Caco-2 (cell line): ENCODE data around the gene FRMD4B. TPM values are rescaled to one million over a fixed set of nuclear protein-coding genes. Genes with fewer than 3 reads are reported as not detected.
A peak's percentile ranks its signal among the peaks of the same experiment; 100 is the strongest.

Experiments used
- BruUV-seq: library from RNA; stranded (reverse); fragments of 400-500 nt; replicated peaks from 2 replicates; lab custom pipeline; 2021; lab: Mats Ljungman, UMichigan
- CTCF ChIA-PET: fragments of 300-600 bp; sonication (Branson Sonifier 250); formaldehyde crosslinking; loops from one replicate; lab custom pipeline; 2022; ENCODE audit warnings: antibody characterized with exemption; lab: Charles Lee
- POLR2A ChIA-PET: fragments of 300-600 bp; sonication (Branson Sonifier 250); formaldehyde crosslinking; loops from one replicate; lab custom pipeline; 2022; ENCODE audit warnings: antibody characterized with exemption; lab: Charles Lee
- DNase-seq, 2 experiments: peaks; one replicate each; pipeline versions ENCODE4 v3.0.0 to v3.0.0-alpha.2; 2020 to 2022
- H3K27me3 ChIP-seq: replicated peaks from 2 replicates; pipeline ENCODE4 v1.6.0; 2011; ENCODE audit warnings: low read length; ENCODE audit not compliant: control insufficient read depth, insufficient read depth
- H3K36me3 ChIP-seq: 2 replicates; pipeline ENCODE4 v1.5.1; 2011; ENCODE audit warnings: low read length; ENCODE audit not compliant: control insufficient read depth, insufficient read depth
- H3K4me1 ChIP-seq: fragments of 250-450 bp; sonication (Bioruptor Pico); 2 replicates; pipeline ENCODE4 v1.5.1; 2020; ENCODE audit warnings: mild to moderate bottlenecking
- H3K4me3 ChIP-seq: 2 replicates; pipeline ENCODE4 v1.5.1; 2011; ENCODE audit warnings: low read depth, mild to moderate bottlenecking, control low read depth, low read length
- H3K9me3 ChIP-seq: fragments of 250-450 bp; sonication (Bioruptor Pico); 2 replicates; pipeline ENCODE4 v1.5.1; 2020; ENCODE audit warnings: mild to moderate bottlenecking, moderate library complexity
- H3K27ac Mint-ChIP-seq: one replicate; pipeline ENCODE4 v1.8.0; 2022; ENCODE audit warnings: mixed read lengths; ENCODE audit not compliant: unreplicated experiment
- H3K27me3 Mint-ChIP-seq: one replicate; pipeline ENCODE4 v1.8.0; 2022; ENCODE audit warnings: mixed read lengths; ENCODE audit not compliant: insufficient read depth, unreplicated experiment
- H3K36me3 Mint-ChIP-seq: one replicate; pipeline ENCODE4 v1.8.0; 2022; ENCODE audit warnings: mild to moderate bottlenecking, mixed read lengths; ENCODE audit not compliant: insufficient read depth, unreplicated experiment
- H3K4me1 Mint-ChIP-seq: one replicate; pipeline ENCODE4 v1.8.0; 2022; ENCODE audit warnings: low read depth, mixed read lengths; ENCODE audit not compliant: unreplicated experiment
- H3K4me3 Mint-ChIP-seq: one replicate; pipeline ENCODE4 v1.8.0; 2022; ENCODE audit warnings: mild to moderate bottlenecking, moderate library complexity, mixed read lengths; ENCODE audit not compliant: unreplicated experiment
- H3K9me3 Mint-ChIP-seq: one replicate; pipeline ENCODE4 v1.8.0; 2022; ENCODE audit warnings: mixed read lengths; ENCODE audit not compliant: unreplicated experiment
- intact Hi-C: fragments of 100-400 bp; cut with micrococcal nuclease; formaldehyde crosslinking; loops from one replicate; pipeline ENCODE4 v1.10.0; 2022; ENCODE audit not compliant: unreplicated experiment
- total RNA-seq: library from RNA; stranded (reverse); gene quantifications from 2 replicates; pipeline ENCODE4 v1.2.3, GENCODE V29; 2022
- TF ChIP-seq, protein P1 (sequence below), 2 experiments: fragments of 200-600 bp in 1 of 2; IDR thresholded peaks; 1 replicate in 1 of 2; 2 replicates in 1 of 2; pipeline versions ENCODE4 v1.5.1 to v1.8.0; 2011 to 2022; ENCODE audit warnings: antibody characterized with exemption in 1 of 2, control low read depth in 1 of 2, inconsistent platforms in 1 of 2, low read depth in 1 of 2, low read length in 1 of 2, mild to moderate bottlenecking in 1 of 2, moderate library complexity in 1 of 2; ENCODE audit not compliant: insufficient read depth in 1 of 2, severe bottlenecking in 1 of 2, unreplicated experiment in 1 of 2

Gene FRMD4B
- total RNA-seq, 1 experiment from 2014 or later, result 47.5 TPM

- ChIA-PET CTCF (interaction anchor here (1.0 to 1.7 kb wide), 5 partner anchors 16 to 265 kb away, joined by 3 to 7 read pairs (median 4); no protein-coding TSS in a partner anchor), POLR2A (no interaction called here)
- no TSS peak for BruUV-seq
- H3K36me3 Mint-ChIP-seq, result no peaks in the 10 kb centered on the region
- H3K9me3 Mint-ChIP-seq, result no peaks in the 10 kb centered on the region
- H3K27me3 ChIP-seq, result no peaks in the 10 kb centered on the region
- H3K27me3 Mint-ChIP-seq, result no peaks in the 10 kb centered on the region
- H3K27ac Mint-ChIP-seq, result peak overlapping the region; percentile 77
- peak overlapping the region; percentile 44 for H3K4me3 Mint-ChIP-seq
- H3K9me3 ChIP-seq, result no peaks in the 10 kb centered on the region
- peaks cover 21% of the 10 kb centered on the region for H3K4me1 ChIP-seq
- no peaks in the 10 kb centered on the region for H3K36me3 ChIP-seq
- H3K4me1 Mint-ChIP-seq, result peaks cover 30% of the 10 kb centered on the region
- intact Hi-C loops, result loop anchor here (1.0 to 5.0 kb wide), 2 partner anchors 13 to 246 kb away; no protein-coding TSS in a partner anchor
- peak; percentile 38 to 52 for DNase-seq
- H3K4me3 ChIP-seq, result no peak overlapping the region
- TF ChIP-seq, protein P1, sequence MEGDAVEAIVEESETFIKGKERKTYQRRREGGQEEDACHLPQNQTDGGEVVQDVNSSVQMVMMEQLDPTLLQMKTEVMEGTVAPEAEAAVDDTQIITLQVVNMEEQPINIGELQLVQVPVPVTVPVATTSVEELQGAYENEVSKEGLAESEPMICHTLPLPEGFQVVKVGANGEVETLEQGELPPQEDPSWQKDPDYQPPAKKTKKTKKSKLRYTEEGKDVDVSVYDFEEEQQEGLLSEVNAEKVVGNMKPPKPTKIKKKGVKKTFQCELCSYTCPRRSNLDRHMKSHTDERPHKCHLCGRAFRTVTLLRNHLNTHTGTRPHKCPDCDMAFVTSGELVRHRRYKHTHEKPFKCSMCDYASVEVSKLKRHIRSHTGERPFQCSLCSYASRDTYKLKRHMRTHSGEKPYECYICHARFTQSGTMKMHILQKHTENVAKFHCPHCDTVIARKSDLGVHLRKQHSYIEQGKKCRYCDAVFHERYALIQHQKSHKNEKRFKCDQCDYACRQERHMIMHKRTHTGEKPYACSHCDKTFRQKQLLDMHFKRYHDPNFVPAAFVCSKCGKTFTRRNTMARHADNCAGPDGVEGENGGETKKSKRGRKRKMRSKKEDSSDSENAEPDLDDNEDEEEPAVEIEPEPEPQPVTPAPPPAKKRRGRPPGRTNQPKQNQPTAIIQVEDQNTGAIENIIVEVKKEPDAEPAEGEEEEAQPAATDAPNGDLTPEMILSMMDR (IDR thresholded peaks at IDR 0.05; ENCODE audit: insufficient read depth in 1 of 2, low read depth in 1 of 2, low read length in 1 of 2, severe bottlenecking in 1 of 2, unreplicated experiment in 1 of 2), result no peak
Measured at GRCh38 chr3:69426291-69426966, 40.5 kb upstream of the FRMD4B start.

DNA sequence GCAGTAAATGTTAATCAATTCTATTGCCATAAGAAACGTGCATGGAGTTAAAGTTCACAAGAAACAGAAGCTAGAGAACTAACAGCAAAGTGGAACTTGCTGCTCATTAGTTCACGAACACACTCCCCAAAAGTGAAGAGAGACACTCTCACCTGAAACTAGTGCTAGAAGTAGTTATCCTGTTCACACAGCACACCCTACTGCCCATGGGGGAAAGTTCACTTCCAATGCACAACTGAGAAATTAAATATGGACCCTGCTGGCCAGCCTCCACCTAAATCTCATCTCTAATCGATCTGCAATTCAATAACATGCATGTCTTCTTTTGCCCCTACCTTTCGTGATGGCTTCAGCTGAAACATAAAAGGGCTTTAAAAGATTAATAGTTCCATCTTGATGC, 39.4 kb upstream of the FRMD4B start:
- no peak overlapping the region for H3K4me3 Mint-ChIP-seq
- POLR2A ChIA-PET, result no interaction called here
- H3K4me1 Mint-ChIP-seq, result peaks cover 18% of the 10 kb centered on the region

GRCh38 chr3:69423463-69424155, 37.7 kb upstream of the FRMD4B start:
- Mint-ChIP-seq H3K36me3 (no peaks in the 10 kb centered on the region), H3K27me3 (no peaks in the 10 kb centered on the region), H3K4me3 (no peak overlapping the region), H3K4me1 (peaks cover 17% of the 10 kb centered on the region), H3K9me3 (no peaks in the 10 kb centered on the region), H3K27ac (no peak overlapping the region)
- BruUV-seq, result no TSS peak
- CTCF ChIA-PET, result interaction anchor here (0.6 to 1.7 kb wide), 2 partner anchors 98 to 113 kb away, joined by 3 to 4 read pairs; no protein-coding TSS in a partner anchor
- H3K4me1 ChIP-seq, result peaks cover 14% of the 10 kb centered on the region
- POLR2A ChIA-PET, result no interaction called here
- DNase-seq, result no peak
- TF ChIP-seq, protein P1 (IDR thresholded peaks at IDR 0.05; ENCODE audit: insufficient read depth in 1 of 2, low read depth in 1 of 2, low read length in 1 of 2, severe bottlenecking in 1 of 2, unreplicated experiment in 1 of 2), result no peak
- no peaks in the 10 kb centered on the region for H3K9me3 ChIP-seq
- no peak overlapping the region for H3K4me3 ChIP-seq
- H3K36me3 ChIP-seq, result no peaks in the 10 kb centered on the region
- intact Hi-C loops, result no loop called here
- H3K27me3 ChIP-seq, result no peaks in the 10 kb centered on the region

More for the DNA sequence above, 39.4 kb upstream of the FRMD4B start:
- no peaks in the 10 kb centered on the region for H3K27me3 ChIP-seq
- no peaks in the 10 kb centered on the region for H3K9me3 Mint-ChIP-seq
- H3K27me3 Mint-ChIP-seq, result no peaks in the 10 kb centered on the region
- TF ChIP-seq, protein P1 (IDR thresholded peaks at IDR 0.05; ENCODE audit: insufficient read depth in 1 of 2, low read depth in 1 of 2, low read length in 1 of 2, severe bottlenecking in 1 of 2, unreplicated experiment in 1 of 2), result peak; percentile 53 to 57
- peaks cover 15% of the 10 kb centered on the region for H3K4me1 ChIP-seq
- DNase-seq, result peak in 1 of 2 experiments; percentile 58
- no peak overlapping the region for H3K4me3 ChIP-seq
- no peaks in the 10 kb centered on the region for H3K36me3 ChIP-seq
- H3K27ac Mint-ChIP-seq, result no peak overlapping the region
- no peaks in the 10 kb centered on the region for H3K9me3 ChIP-seq
- intact Hi-C loops, result loop anchor here (1.0 to 5.0 kb wide), 5 partner anchors 101 to 304 kb away; no protein-coding TSS in a partner anchor
- no TSS peak for BruUV-seq
- no peaks in the 10 kb centered on the region for H3K36me3 Mint-ChIP-seq
- CTCF ChIA-PET, result interaction anchor here (1.6 to 1.7 kb wide), 3 partner anchors 15 to 263 kb away, joined by 4 to 7 read pairs (median 6); no protein-coding TSS in a partner anchor
